HG02678 (cell line): ENCODE data around the gene SYT2.
"Not testable (repeated sequence)": the region's sequence is repeated elsewhere in the genome, so short reads cannot be mapped to it uniquely, and the experiment has no call there.

ENCODE experiments used
- ATAC-seq: cut with Tn5 transposase; IDR thresholded peaks from one replicate; pipeline ENCODE4 v1.9.1; 2021; ENCODE audit warnings: mild to moderate bottlenecking, moderate library complexity; ENCODE audit not compliant: unreplicated experiment

SYT2 gene

GRCh38 chr1:202578001-202578504 is 132.2 kb downstream of the SYT2 start:
- ATAC-seq: no peak

- no peak for ATAC-seq
Measured at GRCh38 chr1:202577381-202577780, 132.9 kb downstream of the SYT2 start.

GRCh38 chr1:202576816-202577215 is 133.4 kb downstream of the SYT2 start:
- ATAC-seq: no peak

GRCh38 chr1:202575918-202576653 is 134.2 kb downstream of the SYT2 start:
- no peak for ATAC-seq

- no peak for ATAC-seq
Measured at GRCh38 chr1:202572867-202573266, 137.4 kb downstream of the SYT2 start.

GRCh38 chr1:202571719-202572339 is 138.4 kb downstream of the SYT2 start:
- no peak for ATAC-seq

- ATAC-seq: no peak
Measured at GRCh38 chr1:202569393-202570322, 140.6 kb downstream of the SYT2 start.

GRCh38 chr1:202568826-202569225 is 141.4 kb downstream of the SYT2 start:
- ATAC-seq: no peak

- ATAC-seq: no peak
Measured at GRCh38 chr1:202568410-202568809, 141.8 kb downstream of the SYT2 start.

- no peak for ATAC-seq
Measured at GRCh38 chr1:202567738-202568137, 142.5 kb downstream of the SYT2 start.

- peak; percentile 82 for ATAC-seq
Measured at GRCh38 chr1:202565890-202566602, 144.2 kb downstream of the SYT2 start.

GRCh38 chr1:202564958-202565495 is 145.2 kb downstream of the SYT2 start:
- ATAC-seq: no peak

GRCh38 chr1:202563818-202564217 is 146.4 kb downstream of the SYT2 start:
- no peak for ATAC-seq

GRCh38 chr1:202562444-202563060 is 147.7 kb downstream of the SYT2 start:
- ATAC-seq: no peak

GRCh38 chr1:202561726-202562443 is 148.4 kb downstream of the SYT2 start:
- ATAC-seq: no peak

GRCh38 chr1:202561240-202561639 is 149.0 kb downstream of the SYT2 start:
- no peak for ATAC-seq

GRCh38 chr1:202557662-202558061 is 152.6 kb downstream of the SYT2 start:
- not testable (repeated sequence) for ATAC-seq

GRCh38 chr1:202556037-202556436 is 154.2 kb downstream of the SYT2 start:
- not testable (repeated sequence) for ATAC-seq

GRCh38 chr1:202554619-202555018 is 155.6 kb downstream of the SYT2 start:
- not testable (repeated sequence) for ATAC-seq
